Vagina (tissue), 2 donors: ENCODE data around the gene DLX2. TPM values are rescaled to one million over a fixed set of nuclear protein-coding genes. Genes with fewer than 3 reads are reported as not detected.
A peak's percentile ranks its signal among the peaks of the same experiment; 100 is the strongest.

Source experiments
- DNase-seq, 2 donors: peaks; one replicate each; pipeline ENCODE4 v3.0.0-alpha.2; 2017; ENCODE audit errors: extremely low spot score in 2 of 2
- H3K27ac ChIP-seq: fragments of 200-600 bp; sonication (generic); one replicate; pipeline ENCODE4 v1.5.1; 2019
- H3K27me3 ChIP-seq: fragments of 200-600 bp; sonication (generic); one replicate; pipeline ENCODE4 v1.5.1; 2019
- H3K36me3 ChIP-seq, 2 donors: fragments of 200-600 bp; sonication (generic); one replicate each; pipeline ENCODE4 v1.5.1; 2017 to 2019
- H3K4me1 ChIP-seq: fragments of 200-600 bp; sonication (generic); one replicate; pipeline ENCODE4 v1.5.1; 2019
- H3K4me3 ChIP-seq, 2 donors: fragments of 200-600 bp; sonication (generic); 1 replicate in 1 of 2; 2 replicates in 1 of 2; pipeline ENCODE4 v1.5.1; 2016 to 2019
- H3K9me3 ChIP-seq: fragments of 200-600 bp; sonication (generic); one replicate; pipeline ENCODE4 v1.5.1; 2019
- POLR2A ChIP-seq, 2 donors: fragments of 450-650 bp; IDR thresholded peaks; one replicate each; pipeline ENCODE4 v1.6.1; 2017; ENCODE audit warnings: antibody characterized with exemption in 2 of 2, mild to moderate bottlenecking in 2 of 2, moderate library complexity in 2 of 2
- POLR2AphosphoS5 ChIP-seq, 2 donors: sonication (generic); formaldehyde crosslinking; IDR thresholded peaks; one replicate each; pipeline ENCODE4 v1.9.0; 2017; ENCODE audit warnings: antibody characterized with exemption in 2 of 2, mild to moderate bottlenecking in 2 of 2, low read depth in 1 of 2; ENCODE audit not compliant: insufficient read depth in 1 of 2
- intact Hi-C: fragments of 100-400 bp; cut with DNase I; formaldehyde crosslinking; loops from one replicate; pipeline ENCODE4 v1.15.1; 2023
- total RNA-seq: library from RNA; depleted of rRNA; stranded (reverse); fragments of >200 nt; gene quantifications from one replicate; pipeline ENCODE4 v1.2.3, GENCODE V29; 2016
- TF ChIP-seq, protein P1 (sequence below), 3 experiments: fragments of 450-650 bp in 2 of 3; fragments of 200-600 bp in 1 of 3; sonication (generic) in 1 of 3; IDR thresholded peaks; one replicate each; pipeline ENCODE4 v1.5.1; 2017 to 2019; ENCODE audit warnings: antibody characterized with exemption in 3 of 3, mild to moderate bottlenecking in 2 of 3, moderate library complexity in 2 of 3

Gene DLX2
- total RNA-seq, 1 donor from 2014 or later, result not detected

- Histone ChIP-seq H3K4me3 (no peak overlapping the region), H3K27ac (no peak overlapping the region), H3K36me3 (no peaks in the 10 kb centered on the region), H3K27me3 (peaks cover 68% of the 10 kb centered on the region), H3K9me3 (no peaks in the 10 kb centered on the region), H3K4me1 (peaks cover 83% of the 10 kb centered on the region)
- DNase-seq, result no peak
- intact Hi-C loops, result no loop called here
- TF ChIP-seq POLR2AphosphoS5 (IDR thresholded peaks at IDR 0.05; ENCODE audit: insufficient read depth in 1 of 2, low read depth in 1 of 2), result no peak
- TF ChIP-seq, protein P1, sequence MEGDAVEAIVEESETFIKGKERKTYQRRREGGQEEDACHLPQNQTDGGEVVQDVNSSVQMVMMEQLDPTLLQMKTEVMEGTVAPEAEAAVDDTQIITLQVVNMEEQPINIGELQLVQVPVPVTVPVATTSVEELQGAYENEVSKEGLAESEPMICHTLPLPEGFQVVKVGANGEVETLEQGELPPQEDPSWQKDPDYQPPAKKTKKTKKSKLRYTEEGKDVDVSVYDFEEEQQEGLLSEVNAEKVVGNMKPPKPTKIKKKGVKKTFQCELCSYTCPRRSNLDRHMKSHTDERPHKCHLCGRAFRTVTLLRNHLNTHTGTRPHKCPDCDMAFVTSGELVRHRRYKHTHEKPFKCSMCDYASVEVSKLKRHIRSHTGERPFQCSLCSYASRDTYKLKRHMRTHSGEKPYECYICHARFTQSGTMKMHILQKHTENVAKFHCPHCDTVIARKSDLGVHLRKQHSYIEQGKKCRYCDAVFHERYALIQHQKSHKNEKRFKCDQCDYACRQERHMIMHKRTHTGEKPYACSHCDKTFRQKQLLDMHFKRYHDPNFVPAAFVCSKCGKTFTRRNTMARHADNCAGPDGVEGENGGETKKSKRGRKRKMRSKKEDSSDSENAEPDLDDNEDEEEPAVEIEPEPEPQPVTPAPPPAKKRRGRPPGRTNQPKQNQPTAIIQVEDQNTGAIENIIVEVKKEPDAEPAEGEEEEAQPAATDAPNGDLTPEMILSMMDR (IDR thresholded peaks at IDR 0.05), result no peak
- TF ChIP-seq POLR2A (IDR thresholded peaks at IDR 0.05), result no peak
Measured at GRCh38 chr2:172098287-172098649, 4.4 kb downstream of the DLX2 start.

- Histone ChIP-seq H3K27me3 (peaks cover 65% of the 10 kb centered on the region), H3K27ac (no peak overlapping the region), H3K36me3 (no peaks in the 10 kb centered on the region), H3K4me3 (no peak overlapping the region), H3K4me1 (peaks cover 77% of the 10 kb centered on the region), H3K9me3 (no peaks in the 10 kb centered on the region)
- intact Hi-C loops, result no loop called here
- DNase-seq, result no peak
- TF ChIP-seq POLR2AphosphoS5 (IDR thresholded peaks at IDR 0.05; ENCODE audit: insufficient read depth in 1 of 2, low read depth in 1 of 2) (no peak), POLR2A (IDR thresholded peaks at IDR 0.05) (no peak)
- TF ChIP-seq, protein P1 (IDR thresholded peaks at IDR 0.05), result no peak
Measured at GRCh38 chr2:172097557-172098131, 5.1 kb downstream of the DLX2 start.

GRCh38 chr2:172096626-172097547, 5.8 kb downstream of the DLX2 start:
- Histone ChIP-seq H3K9me3 (no peaks in the 10 kb centered on the region), H3K27me3 (peaks cover 61% of the 10 kb centered on the region), H3K4me1 (peaks cover 70% of the 10 kb centered on the region), H3K27ac (no peak overlapping the region), H3K36me3 (no peaks in the 10 kb centered on the region), H3K4me3 (peak overlapping the region; percentile 15 to 42)
- TF ChIP-seq, protein P1 (IDR thresholded peaks at IDR 0.05), result no peak
- no peak for TF ChIP-seq POLR2AphosphoS5 (IDR thresholded peaks at IDR 0.05; ENCODE audit: insufficient read depth in 1 of 2, low read depth in 1 of 2)
- TF ChIP-seq POLR2A (IDR thresholded peaks at IDR 0.05), result no peak
- no peak for DNase-seq
- intact Hi-C loops, result no loop called here

GRCh38 chr2:172095905-172096625, 6.6 kb downstream of the DLX2 start:
- intact Hi-C loops, result no loop called here
- no peaks in the 10 kb centered on the region for H3K36me3 ChIP-seq
- peaks cover 61% of the 10 kb centered on the region for H3K4me1 ChIP-seq
- H3K27me3 ChIP-seq, result peaks cover 59% of the 10 kb centered on the region
- peak in 1 of 2 donors; percentile 80 for DNase-seq
- H3K4me3 ChIP-seq, result peak overlapping the region; percentile 34 to 42
- no peaks in the 10 kb centered on the region for H3K9me3 ChIP-seq
- TF ChIP-seq, protein P1 (IDR thresholded peaks at IDR 0.05), result no peak
- TF ChIP-seq POLR2AphosphoS5 (IDR thresholded peaks at IDR 0.05; ENCODE audit: insufficient read depth in 1 of 2, low read depth in 1 of 2), result no peak
- TF ChIP-seq POLR2A (IDR thresholded peaks at IDR 0.05), result no peak
- no peak overlapping the region for H3K27ac ChIP-seq
